ENCODE measurements around the gene FSHB. TPM values are rescaled to one million over a fixed set of nuclear protein-coding genes. Genes with fewer than 3 reads are reported as not detected.
A peak's percentile ranks its signal among the peaks of the same experiment; 100 is the strongest.

Gene FSHB
- total RNA-seq: not detected in 2 replicates

- Histone ChIP-seq H3K36me3 (ENCODE audit: insufficient read depth, low read length) (no peaks in the 10 kb centered on the region), H2AFZ (ENCODE audit: low read length) (no peak within 1 kb of the TSS), H3K4me3 (ENCODE audit: insufficient read depth, low read length) (no peak within 1 kb of the TSS), H3K9me3 (ENCODE audit: low read depth, low read length) (no peaks in the 10 kb centered on the region), H3K4me1 (ENCODE audit: insufficient read depth, low read length) (no peaks in the 10 kb centered on the region), H3K27me3 (ENCODE audit: insufficient read depth, low read length) (no peaks in the 10 kb centered on the region), H4K20me1 (ENCODE audit: insufficient read depth, low read length) (no peaks in the 10 kb centered on the region), H3K79me2 (ENCODE audit: insufficient read depth, low read length) (no peaks in the 10 kb centered on the region), H3K27ac (ENCODE audit: low read depth, low read length) (no peak within 1 kb of the TSS), H3K4me2 (ENCODE audit: insufficient read depth, low read length) (no peak within 1 kb of the TSS)
- DNase-seq (ENCODE audit: insufficient read length, low spot score, missing footprints): no peak
- TF ChIP-seq, protein P1, sequence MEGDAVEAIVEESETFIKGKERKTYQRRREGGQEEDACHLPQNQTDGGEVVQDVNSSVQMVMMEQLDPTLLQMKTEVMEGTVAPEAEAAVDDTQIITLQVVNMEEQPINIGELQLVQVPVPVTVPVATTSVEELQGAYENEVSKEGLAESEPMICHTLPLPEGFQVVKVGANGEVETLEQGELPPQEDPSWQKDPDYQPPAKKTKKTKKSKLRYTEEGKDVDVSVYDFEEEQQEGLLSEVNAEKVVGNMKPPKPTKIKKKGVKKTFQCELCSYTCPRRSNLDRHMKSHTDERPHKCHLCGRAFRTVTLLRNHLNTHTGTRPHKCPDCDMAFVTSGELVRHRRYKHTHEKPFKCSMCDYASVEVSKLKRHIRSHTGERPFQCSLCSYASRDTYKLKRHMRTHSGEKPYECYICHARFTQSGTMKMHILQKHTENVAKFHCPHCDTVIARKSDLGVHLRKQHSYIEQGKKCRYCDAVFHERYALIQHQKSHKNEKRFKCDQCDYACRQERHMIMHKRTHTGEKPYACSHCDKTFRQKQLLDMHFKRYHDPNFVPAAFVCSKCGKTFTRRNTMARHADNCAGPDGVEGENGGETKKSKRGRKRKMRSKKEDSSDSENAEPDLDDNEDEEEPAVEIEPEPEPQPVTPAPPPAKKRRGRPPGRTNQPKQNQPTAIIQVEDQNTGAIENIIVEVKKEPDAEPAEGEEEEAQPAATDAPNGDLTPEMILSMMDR (IDR thresholded peaks at IDR 0.05; ENCODE audit: extremely low read depth, low read depth, low read length): no peak
Observed at GRCh38 chr11:30230714-30231113, at the start of gene FSHB. Gene FSHB, plus strand, starts transcription at chr11:30231014. Its CDS starts 889 bp downstream, at chr11:30231903.

DNA sequence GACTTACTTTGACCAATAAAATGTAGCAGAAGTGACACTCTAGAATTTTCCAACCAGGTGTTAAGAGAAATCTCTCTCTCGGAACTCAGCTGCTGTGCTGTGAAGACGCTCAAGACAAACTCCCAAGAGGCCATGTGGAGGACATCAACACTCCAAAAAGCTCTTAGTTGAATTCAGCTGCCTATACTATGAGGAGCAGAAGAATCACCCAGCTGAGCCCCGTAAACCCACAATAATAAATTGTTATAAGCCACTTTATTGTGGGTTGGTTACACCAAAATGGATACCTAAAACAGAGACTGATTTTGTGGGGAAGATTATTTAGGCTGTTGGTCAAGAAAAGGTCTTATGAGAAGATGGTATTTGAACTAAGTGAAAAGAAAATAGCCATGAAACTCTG lies 44.1 kb upstream of the FSHB start:
- TF ChIP-seq, protein P1 (IDR thresholded peaks at IDR 0.05; ENCODE audit: extremely low read depth, low read depth, low read length): no peak
- no peak for DNase-seq (ENCODE audit: insufficient read length, low spot score, missing footprints)

DNA sequence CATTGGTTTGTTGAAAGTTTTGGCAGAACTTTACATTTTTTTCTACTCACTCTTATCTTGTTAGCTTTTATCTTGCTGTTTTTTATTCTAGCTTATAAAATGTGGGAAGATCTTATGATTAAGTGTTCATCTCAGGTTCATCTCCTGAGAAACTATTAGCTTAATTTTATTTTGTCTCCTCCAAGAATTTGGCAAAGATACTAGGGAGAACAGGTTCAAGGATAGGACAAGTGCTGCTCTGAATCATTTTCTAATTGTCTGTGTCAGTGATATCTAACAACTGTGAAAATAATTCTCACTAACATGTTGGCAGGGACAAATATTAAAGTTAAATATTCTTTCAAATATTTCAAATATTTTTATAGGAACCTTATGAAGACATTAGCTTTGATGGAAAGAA lies 38.2 kb upstream of the FSHB start:
- no peaks in the 10 kb centered on the region for H3K9me3 ChIP-seq (ENCODE audit: low read depth, low read length)
- H3K4me3 ChIP-seq (ENCODE audit: insufficient read depth, low read length): no peak overlapping the region
- H4K20me1 ChIP-seq (ENCODE audit: insufficient read depth, low read length): no peaks in the 10 kb centered on the region
- TF ChIP-seq, protein P1 (IDR thresholded peaks at IDR 0.05; ENCODE audit: extremely low read depth, low read depth, low read length): no peak
- no peak overlapping the region for H2AFZ ChIP-seq (ENCODE audit: low read length)
- H3K36me3 ChIP-seq (ENCODE audit: insufficient read depth, low read length): no peaks in the 10 kb centered on the region
- no peak for DNase-seq (ENCODE audit: insufficient read length, low spot score, missing footprints)
- no peaks in the 10 kb centered on the region for H3K79me2 ChIP-seq (ENCODE audit: insufficient read depth, low read length)
- H3K27ac ChIP-seq (ENCODE audit: low read depth, low read length): no peak overlapping the region
- H3K4me1 ChIP-seq (ENCODE audit: insufficient read depth, low read length): no peaks in the 10 kb centered on the region
- no peak overlapping the region for H3K4me2 ChIP-seq (ENCODE audit: insufficient read depth, low read length)
- H3K27me3 ChIP-seq (ENCODE audit: insufficient read depth, low read length): no peaks in the 10 kb centered on the region

More for the DNA sequence above, 44.1 kb upstream of the FSHB start:
- Histone ChIP-seq H3K27ac (ENCODE audit: low read depth, low read length) (no peak overlapping the region), H3K4me2 (ENCODE audit: insufficient read depth, low read length) (no peak overlapping the region), H2AFZ (ENCODE audit: low read length) (no peak overlapping the region), H3K27me3 (ENCODE audit: insufficient read depth, low read length) (no peaks in the 10 kb centered on the region), H3K9me3 (ENCODE audit: low read depth, low read length) (no peaks in the 10 kb centered on the region), H4K20me1 (ENCODE audit: insufficient read depth, low read length) (no peaks in the 10 kb centered on the region), H3K4me1 (ENCODE audit: insufficient read depth, low read length) (no peaks in the 10 kb centered on the region), H3K4me3 (ENCODE audit: insufficient read depth, low read length) (no peak overlapping the region), H3K79me2 (ENCODE audit: insufficient read depth, low read length) (no peaks in the 10 kb centered on the region), H3K36me3 (ENCODE audit: insufficient read depth, low read length) (no peaks in the 10 kb centered on the region)

GRCh38 chr11:30196400-30197206 lies 34.2 kb upstream of the FSHB start:
- no peaks in the 10 kb centered on the region for H3K79me2 ChIP-seq (ENCODE audit: insufficient read depth, low read length)
- TF ChIP-seq, protein P1 (IDR thresholded peaks at IDR 0.05; ENCODE audit: extremely low read depth, low read depth, low read length): peak; percentile 76
- DNase-seq (ENCODE audit: insufficient read length, low spot score, missing footprints): no peak

More at GRCh38 chr11:30196400-30197206, 34.2 kb upstream of the FSHB start:
- no peaks in the 10 kb centered on the region for H3K36me3 ChIP-seq (ENCODE audit: insufficient read depth, low read length)
- H3K4me3 ChIP-seq (ENCODE audit: insufficient read depth, low read length): no peak overlapping the region
- H3K27me3 ChIP-seq (ENCODE audit: insufficient read depth, low read length): no peaks in the 10 kb centered on the region
- H4K20me1 ChIP-seq (ENCODE audit: insufficient read depth, low read length): no peaks in the 10 kb centered on the region
- no peak overlapping the region for H3K4me2 ChIP-seq (ENCODE audit: insufficient read depth, low read length)
- no peak overlapping the region for H2AFZ ChIP-seq (ENCODE audit: low read length)
- H3K4me1 ChIP-seq (ENCODE audit: insufficient read depth, low read length): no peaks in the 10 kb centered on the region
- H3K9me3 ChIP-seq (ENCODE audit: low read depth, low read length): no peaks in the 10 kb centered on the region
- no peak overlapping the region for H3K27ac ChIP-seq (ENCODE audit: low read depth, low read length)
